GM12875 (cell line): ENCODE measurements around the gene VPS13D.

Experiments
- H3K4me3 ChIP-seq: one replicate; pipeline ENCODE4 v1.5.1; 2011; ENCODE audit warnings: low read depth, low read length, control low read depth
- TF ChIP-seq, protein P1 (sequence below): IDR thresholded peaks from 2 replicates; pipeline ENCODE4 v1.5.1; 2011; ENCODE audit warnings: low read depth, mild to moderate bottlenecking, control low read depth, inconsistent platforms, low read length, moderate library complexity, borderline replicate concordance; ENCODE audit not compliant: insufficient read depth

Gene VPS13D

DNA sequence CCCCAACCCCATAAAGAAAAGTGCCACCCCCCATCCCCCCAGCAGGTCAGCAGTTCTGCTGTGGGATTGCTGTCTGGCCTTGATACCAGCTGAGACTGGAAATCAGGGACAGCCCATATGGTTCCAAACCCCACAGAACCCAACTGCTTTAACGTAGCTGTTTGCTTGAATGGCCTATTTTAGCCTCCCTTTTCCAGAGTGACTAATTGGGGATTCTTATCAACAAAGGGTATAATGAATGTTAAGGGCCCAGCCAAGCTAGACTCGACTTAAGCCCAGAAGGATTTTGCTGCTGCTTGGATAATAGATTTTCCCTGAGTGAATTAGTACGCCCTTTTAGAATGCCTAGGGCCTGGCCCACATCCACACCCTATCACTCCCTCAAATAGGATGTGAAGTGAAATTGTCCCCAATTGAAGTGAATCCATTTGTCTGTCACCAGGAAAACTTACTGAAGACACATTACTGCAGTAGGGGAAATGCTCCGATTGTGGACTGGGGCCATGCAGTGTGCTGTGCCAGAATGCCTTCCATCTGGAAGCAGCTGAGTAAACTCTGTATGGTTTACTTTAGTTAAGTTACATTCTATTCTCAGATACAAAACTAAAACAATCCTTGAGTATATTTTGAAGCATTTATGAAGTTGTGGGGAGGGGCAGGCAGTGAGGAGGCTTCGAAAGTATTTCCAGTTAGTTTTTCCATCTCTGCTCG is 231.2 kb downstream of the VPS13D start:
- TF ChIP-seq, protein P1, sequence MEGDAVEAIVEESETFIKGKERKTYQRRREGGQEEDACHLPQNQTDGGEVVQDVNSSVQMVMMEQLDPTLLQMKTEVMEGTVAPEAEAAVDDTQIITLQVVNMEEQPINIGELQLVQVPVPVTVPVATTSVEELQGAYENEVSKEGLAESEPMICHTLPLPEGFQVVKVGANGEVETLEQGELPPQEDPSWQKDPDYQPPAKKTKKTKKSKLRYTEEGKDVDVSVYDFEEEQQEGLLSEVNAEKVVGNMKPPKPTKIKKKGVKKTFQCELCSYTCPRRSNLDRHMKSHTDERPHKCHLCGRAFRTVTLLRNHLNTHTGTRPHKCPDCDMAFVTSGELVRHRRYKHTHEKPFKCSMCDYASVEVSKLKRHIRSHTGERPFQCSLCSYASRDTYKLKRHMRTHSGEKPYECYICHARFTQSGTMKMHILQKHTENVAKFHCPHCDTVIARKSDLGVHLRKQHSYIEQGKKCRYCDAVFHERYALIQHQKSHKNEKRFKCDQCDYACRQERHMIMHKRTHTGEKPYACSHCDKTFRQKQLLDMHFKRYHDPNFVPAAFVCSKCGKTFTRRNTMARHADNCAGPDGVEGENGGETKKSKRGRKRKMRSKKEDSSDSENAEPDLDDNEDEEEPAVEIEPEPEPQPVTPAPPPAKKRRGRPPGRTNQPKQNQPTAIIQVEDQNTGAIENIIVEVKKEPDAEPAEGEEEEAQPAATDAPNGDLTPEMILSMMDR = no peak

DNA sequence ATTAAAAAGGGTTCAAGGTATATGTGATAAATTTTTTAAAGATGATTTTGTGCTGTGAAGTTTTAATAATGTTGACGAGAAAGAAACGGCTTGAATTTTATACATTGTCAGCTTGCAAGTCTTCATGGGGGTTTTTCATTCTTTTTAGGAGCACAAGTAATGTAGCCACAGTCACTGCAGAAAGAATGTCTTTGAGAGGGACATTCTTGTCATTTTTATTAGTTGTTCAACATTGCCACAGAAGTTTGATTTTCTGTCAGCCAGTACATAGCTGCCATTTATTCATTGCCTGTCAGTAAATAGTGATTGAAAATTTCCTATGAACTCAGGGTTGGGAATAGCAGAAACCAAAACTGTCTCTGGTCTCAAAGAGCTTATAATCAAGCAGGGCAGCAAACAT is 231.9 kb downstream of the VPS13D start:
- no peak overlapping the region for H3K4me3 ChIP-seq
- TF ChIP-seq, protein P1 = no peak

More for the DNA sequence above, 231.2 kb downstream of the VPS13D start:
- no peak overlapping the region for H3K4me3 ChIP-seq

DNA sequence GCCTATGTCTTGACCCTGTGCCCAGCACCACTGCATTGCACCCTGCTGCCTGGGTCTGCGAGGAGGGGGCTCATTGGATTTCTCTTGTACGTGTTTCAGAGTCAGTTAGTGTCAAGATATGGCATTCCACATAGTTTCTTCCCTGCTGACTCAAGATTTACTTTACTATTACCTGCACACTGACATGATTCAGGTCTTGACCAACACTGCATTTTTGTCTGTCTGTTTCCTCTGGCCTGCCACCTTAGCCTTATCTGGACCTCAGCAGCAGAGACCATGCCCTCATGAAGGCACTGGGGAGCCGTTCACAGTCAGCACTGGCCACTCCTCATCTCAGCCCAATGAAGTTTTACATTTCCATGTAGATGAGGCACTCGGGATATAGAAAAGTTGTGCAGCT is 232.8 kb downstream of the VPS13D start:
- TF ChIP-seq, protein P1 = no peak
- no peak overlapping the region for H3K4me3 ChIP-seq

DNA sequence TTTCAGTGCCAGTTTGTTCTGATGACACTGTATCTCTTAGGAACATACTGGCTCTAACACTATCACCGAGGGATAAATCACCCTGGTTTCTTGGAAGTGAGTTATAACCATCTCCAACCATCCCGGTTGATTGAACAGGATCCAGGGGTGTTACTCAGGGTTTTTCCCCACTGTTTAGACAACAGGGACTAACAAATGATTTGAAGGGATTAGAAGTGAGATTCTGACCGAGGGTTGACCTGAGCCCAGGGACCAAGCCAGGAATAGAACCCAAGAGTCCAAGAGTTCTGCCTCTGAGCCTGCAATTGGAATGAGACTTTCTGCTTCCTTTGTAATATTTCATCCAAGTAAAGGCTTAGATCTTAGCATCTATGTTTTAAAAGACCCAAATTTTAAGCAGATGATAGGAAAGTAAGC is 234.2 kb downstream of the VPS13D start:
- H3K4me3 ChIP-seq = no peak overlapping the region
- TF ChIP-seq, protein P1 = no peak

DNA sequence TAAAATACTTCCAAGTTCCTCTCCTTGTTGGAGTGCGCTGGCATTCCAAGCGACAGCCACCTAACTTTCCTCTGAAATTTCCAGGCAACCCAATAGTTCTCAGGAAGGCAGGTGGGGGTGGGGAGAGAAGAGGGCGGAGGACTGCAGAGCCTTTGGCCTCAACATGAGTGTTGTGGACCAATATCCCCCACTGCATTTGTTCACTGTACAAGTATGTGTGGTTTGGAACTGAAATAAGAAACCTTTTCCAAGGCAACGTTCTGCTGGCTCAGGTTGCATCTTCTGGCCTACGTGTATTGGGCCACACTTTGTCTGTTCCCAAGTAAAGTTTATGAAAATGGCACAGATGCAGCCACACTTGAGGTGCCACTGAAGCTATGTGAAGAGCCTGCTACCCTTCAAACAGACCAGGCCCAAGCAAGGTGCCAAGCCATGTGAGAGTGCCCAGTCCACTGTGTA is 234.8 kb downstream of the VPS13D start:
- H3K4me3 ChIP-seq = no peak overlapping the region
- TF ChIP-seq, protein P1 = no peak

DNA sequence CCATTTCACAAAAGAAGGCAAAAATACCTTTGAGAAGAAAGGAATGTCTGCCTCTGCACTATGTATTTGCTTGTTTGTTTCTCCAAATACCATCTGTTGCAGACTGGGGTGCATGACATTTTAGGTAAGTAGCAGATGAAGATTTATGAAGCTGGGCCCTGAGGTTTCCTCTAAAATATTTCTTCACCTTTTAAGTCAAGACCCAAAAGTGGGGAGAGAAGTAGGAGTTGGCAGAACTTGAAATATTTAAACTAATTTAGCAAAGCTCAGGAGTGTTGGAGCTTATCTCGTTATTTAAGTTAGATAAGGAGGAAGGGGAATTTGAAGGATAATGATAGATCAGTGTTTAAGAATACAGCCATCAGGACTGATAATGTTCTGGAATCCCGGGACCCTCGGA is 235.3 kb downstream of the VPS13D start:
- TF ChIP-seq, protein P1 = no peak
- H3K4me3 ChIP-seq = no peak overlapping the region

DNA sequence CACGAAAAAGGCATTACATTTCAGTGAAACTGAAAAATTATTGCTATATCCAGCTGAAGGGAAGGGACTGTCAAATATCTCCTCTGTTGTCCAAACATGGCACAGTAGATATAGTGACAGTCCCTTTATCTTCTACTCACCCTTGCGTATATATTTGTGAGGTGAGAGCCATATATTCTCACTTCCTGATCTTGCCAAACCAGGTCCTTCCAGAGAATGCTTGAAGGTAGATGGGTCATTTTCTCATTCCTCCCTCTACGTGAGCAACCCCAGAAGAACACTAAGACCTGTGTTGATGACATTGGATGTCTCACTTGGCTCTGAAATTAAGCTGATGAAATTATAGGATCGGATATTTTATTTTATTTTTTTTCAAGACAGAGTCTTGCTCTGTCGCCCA is 237.0 kb downstream of the VPS13D start:
- TF ChIP-seq, protein P1 = no peak
- no peak overlapping the region for H3K4me3 ChIP-seq
